HG03469 (cell line): ENCODE measurements around the gene CD27.

Experiments
- ATAC-seq: cut with Tn5 transposase; IDR thresholded peaks from one replicate; pipeline ENCODE4 v1.9.1; 2021; ENCODE audit warnings: mild to moderate bottlenecking, moderate library complexity, moderate number of reproducible peaks; ENCODE audit not compliant: unreplicated experiment

Gene CD27

DNA sequence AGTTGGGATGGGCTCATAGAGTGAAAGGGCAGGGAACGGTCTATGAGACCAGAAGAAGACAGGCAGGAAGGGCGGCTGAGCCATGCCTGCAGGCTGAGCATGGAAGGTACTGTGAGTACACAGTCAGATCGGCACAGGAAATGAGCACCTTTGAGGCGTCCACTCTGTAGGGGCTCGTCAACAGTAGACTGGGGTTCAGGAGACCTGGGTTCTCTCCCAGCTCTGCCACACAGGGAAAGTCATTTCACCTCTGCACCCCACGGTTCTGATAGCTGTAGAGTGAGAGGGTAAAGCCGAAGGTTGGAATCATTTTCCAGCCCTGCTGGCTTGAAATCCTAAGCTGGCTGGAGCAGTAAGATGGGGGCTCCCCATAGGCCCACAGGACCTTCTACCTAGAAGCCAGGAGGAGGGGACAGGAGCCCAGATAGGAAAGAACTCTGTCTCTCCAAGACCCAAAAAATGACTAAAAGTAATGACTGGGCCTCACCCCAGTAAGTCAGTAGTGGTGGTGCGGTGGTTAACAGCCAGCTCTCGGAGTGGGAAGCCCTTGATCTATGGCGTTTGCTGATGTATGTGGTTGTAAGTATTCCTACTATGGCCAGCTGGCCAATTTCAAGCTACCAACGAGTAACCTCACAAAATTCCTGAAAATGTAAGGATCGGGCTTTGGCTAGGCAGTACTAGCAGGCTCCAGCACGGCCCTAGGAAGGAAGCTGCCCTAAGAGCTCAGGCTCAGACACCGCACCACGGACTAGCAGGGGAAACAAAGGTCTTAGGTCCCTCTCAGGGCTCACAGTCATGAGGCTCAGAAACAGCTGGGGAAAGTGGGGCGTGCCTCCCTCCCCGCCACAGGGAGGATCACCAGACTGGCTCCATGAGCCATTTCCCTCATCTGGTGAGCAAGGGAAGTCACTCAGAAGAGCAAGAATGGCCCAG lies 10.3 kb upstream of the CD27 start:
- ATAC-seq = no peak

GRCh38 chr12:6435961-6436715 lies 8.6 kb upstream of the CD27 start:
- no peak for ATAC-seq

DNA sequence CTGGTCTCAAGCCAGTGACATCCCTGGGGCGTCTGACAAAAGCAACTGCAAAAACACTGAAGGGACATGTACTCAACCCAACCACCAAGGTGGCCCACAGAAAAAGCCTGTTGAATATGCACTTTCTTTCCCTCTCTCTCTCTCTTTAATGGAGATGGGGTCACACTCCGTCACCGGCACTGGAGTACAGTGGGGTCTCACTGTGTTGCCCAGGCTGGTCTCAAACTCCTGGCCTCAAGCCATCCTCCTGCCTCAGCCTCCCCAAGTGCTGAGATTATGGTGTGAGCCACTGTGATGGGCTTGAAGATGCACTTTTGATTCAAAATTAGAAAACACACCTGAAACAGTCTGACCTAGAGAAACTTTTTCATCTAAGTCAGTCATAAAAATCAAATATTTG lies 7.2 kb upstream of the CD27 start:
- ATAC-seq = no peak

DNA sequence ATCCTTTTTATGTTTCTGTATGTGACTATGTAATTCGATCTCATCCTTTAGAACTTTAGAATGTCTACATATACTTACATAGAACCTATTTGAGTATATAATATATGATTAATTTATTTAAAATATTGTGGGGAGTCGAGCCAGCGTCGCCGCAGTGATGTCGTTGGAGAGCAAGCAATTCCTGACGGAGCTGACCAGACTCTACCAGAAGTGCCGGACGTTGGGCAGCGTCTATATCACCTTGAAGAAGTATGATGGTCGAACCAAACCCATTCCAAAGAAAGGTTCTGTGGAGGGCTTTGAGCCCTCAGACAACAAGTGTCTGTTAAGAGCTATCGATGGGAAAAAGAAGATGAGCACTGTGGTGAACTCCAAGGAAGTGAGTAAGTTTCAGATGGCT lies 6.4 kb upstream of the CD27 start:
- no peak for ATAC-seq

DNA sequence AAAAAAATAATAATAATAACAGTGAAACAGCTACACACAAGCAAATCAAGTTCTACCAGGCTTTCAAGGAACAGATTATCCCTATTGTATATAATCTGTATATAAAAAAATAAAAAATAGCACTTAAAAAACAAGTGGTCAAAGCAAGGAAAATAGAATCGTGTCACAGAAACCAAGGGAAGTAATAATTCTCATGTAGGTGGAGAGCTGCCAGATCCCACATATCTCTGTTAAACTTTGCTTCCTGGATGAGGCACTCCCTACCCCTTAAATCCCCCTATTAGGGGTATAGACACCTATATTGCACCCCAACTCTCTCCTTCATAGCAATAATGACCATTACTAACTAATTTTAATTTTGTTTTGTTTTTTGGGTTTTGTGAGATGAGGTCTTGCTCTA lies 4.4 kb upstream of the CD27 start:
- ATAC-seq = no peak

DNA sequence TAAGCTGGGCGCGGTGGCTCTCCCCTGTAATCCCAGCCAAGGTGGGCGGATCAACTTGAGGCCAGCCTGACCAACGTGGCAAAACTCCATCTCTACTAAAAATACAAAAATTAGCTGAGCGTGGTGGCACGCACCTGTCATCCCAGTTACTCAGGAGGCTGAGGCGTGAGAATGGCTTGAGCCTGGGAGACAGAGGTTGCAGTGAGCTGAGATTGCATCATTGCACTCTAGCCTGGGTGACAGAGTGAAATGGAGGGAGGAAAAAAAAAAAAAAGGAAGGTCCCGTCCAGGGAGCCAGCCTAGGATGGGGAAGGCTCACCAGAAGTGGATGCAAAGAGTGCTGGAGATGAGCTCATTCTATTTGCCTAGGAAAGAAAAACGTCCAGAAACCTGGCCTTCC lies 1.9 kb upstream of the CD27 start:
- ATAC-seq = no peak

- no peak for ATAC-seq
Measured at GRCh38 chr12:6443361-6443983, 1.3 kb upstream of the CD27 start.

DNA sequence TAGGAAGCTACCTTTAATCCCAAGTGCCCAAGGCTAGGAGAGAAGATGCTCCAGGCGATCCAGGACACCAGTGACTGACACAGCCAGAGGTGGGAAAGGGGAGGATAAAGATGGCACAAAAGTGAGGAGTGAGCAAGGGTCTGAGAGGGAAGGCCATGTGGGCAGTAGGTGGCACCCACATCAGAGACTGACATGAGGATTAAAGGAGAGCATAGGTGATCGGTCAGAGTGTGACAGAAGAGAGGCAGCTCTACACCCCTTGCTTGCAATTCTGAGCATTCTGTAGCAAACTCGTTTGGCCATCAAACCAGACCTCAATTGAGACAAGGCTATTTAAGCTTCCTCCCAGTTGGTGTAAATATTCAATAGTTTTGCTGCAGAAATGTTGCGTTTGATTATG lies 724 bp upstream of the CD27 start:
- ATAC-seq = no peak

GRCh38 chr12:6450091-6450868 lies 5.5 kb downstream of the CD27 start:
- ATAC-seq = no peak

GRCh38 chr12:6450869-6451347 lies 6.2 kb downstream of the CD27 start:
- ATAC-seq = no peak

DNA sequence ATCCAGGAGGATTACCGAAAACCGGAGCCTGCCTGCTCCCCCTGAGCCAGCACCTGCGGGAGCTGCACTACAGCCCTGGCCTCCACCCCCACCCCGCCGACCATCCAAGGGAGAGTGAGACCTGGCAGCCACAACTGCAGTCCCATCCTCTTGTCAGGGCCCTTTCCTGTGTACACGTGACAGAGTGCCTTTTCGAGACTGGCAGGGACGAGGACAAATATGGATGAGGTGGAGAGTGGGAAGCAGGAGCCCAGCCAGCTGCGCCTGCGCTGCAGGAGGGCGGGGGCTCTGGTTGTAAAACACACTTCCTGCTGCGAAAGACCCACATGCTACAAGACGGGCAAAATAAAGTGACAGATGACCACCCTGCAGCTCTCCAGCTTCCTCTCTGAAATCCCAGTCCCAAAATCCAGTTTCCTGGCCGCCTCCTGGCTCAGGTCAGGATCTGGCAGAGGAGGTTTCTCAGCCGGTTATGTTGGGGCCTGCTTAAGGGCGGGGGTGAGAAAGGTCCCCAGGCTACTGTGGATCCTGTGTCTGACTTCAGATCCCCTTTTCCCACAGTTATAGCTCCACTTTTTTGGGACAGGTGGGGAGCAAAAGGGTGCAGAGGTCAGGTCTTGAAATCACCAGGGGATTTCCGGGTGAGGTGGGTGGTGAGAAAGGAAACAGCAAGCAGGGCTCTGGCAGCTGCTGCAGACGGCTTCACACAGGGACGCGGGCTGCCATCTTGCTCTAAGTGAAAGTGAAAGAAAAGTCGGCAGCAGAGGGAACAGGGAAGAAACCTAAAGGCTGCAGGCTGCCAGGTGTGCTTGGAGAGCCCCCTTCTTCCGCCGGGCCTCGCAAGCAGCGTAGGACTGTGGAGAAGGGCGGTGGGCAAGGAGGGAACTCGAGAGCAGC lies 6.8 kb downstream of the CD27 start, which contains the start of gene TAPBPL:
Gene TAPBPL, plus strand, starts transcription at position 695 of the 897 bp plus-strand sequence. CDS start 207 bp downstream, outside the sequence.
- no peak for ATAC-seq

- ATAC-seq = no peak
Measured at GRCh38 chr12:6452245-6452943, 7.6 kb downstream of the CD27 start.

DNA sequence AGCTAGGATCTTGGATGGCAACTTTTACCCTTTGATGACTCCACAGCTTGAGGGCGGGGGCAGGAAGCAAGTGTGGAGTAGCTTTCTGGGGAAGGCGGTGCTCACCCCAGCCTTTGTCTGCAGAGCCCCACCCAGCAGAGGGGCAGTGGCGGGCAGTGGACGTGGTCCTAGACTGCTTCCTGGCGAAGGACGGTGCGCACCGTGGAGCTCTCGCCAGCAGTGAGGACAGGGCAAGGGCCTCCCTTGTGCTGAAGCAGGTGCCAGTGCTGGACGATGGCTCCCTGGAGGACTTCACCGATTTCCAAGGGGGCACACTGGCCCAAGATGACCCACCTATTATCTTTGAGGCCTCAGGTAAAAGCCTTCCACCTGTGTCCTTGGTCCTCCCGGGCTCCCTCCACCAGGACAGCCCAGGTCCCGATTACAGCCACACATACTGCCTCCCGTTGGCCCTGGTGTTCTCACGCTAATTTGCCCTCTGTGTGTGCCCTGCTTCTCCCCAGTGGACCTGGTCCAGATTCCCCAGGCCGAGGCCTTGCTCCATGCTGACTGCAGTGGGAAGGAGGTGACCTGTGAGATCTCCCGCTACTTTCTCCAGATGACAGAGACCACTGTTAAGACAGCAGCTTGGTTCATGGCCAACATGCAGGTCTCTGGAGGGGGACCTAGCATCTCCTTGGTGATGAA lies 8.3 kb downstream of the CD27 start:
- no peak for ATAC-seq

GRCh38 chr12:6457220-6457945 lies 12.6 kb downstream of the CD27 start:
- ATAC-seq = no peak

- ATAC-seq = no peak
Measured at GRCh38 chr12:6458281-6459003, 13.7 kb downstream of the CD27 start.

GRCh38 chr12:6459004-6459337 lies 14.2 kb downstream of the CD27 start:
- ATAC-seq = no peak

DNA sequence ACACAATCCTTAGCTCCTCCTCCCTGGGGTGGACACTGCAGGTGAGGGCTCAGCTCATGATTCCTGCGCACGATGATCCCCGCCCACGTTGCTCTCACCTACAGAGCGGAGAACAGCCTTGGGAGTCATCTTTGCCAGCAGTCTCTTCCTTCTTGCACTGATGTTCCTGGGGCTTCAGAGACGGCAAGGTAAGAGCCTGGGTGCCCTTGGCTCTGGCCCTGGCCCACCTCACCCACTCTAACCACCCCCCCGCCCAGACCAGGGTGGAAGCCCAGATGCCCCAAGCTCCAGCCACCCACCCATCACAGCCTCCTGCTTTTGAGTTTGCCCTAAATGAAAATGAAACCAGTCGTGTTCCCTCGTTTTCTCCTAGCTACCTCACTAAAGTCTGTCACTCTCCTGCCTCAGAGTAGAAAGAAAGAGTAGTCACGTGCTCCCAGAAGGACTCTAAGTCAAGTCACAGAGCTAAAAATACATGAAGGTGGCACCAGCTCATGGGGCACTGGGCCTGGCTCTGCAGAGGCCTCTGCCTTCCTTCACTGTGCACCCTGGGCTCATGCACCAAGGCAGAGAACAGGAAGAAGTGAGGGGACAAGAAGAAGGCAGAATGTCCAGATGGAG lies 16.1 kb downstream of the CD27 start:
- no peak for ATAC-seq
